Keratinocyte (primary cell): ENCODE measurements around the gene RAB27B. TPM values are rescaled to one million over a fixed set of nuclear protein-coding genes. Genes with fewer than 3 reads are reported as not detected.

Experiments used
- DNase-seq: peaks from one replicate; pipeline ENCODE4 v3.0.0-alpha.2; 2011; ENCODE audit warnings: low read depth, missing footprints, low spot score
- FAIRE-seq: peaks from 2 replicates; lab custom pipeline; 2011; peaks lifted over from hg19 to GRCh38; lab: Jason Lieb, UNC
- H2AFZ ChIP-seq: 2 replicates; pipeline ENCODE4 v1.6.0; 2012; ENCODE audit warnings: low read length, control low read depth, inconsistent platforms; ENCODE audit not compliant: control insufficient read depth
- H3K27ac ChIP-seq: 2 replicates; pipeline ENCODE4 v1.5.1; 2011; ENCODE audit warnings: low read length; ENCODE audit not compliant: control insufficient read depth, insufficient read depth
- H3K27me3 ChIP-seq: 3 replicates; pipeline ENCODE4 v1.6.0; 2011; ENCODE audit warnings: low read length; ENCODE audit not compliant: control insufficient read depth, insufficient read depth; ENCODE audit errors: extremely low read depth
- H3K36me3 ChIP-seq, 2 experiments: 2 replicates in 1 of 2; 3 replicates in 1 of 2; pipeline ENCODE4 v1.5.1; 2011; ENCODE audit warnings: low read length in 2 of 2, mild to moderate bottlenecking in 1 of 2; ENCODE audit not compliant: control insufficient read depth in 2 of 2, insufficient read depth in 2 of 2; ENCODE audit errors: extremely low read depth in 1 of 2
- H3K4me1 ChIP-seq: 3 replicates; pipeline ENCODE4 v1.5.1; 2011; ENCODE audit warnings: low read length; ENCODE audit not compliant: control insufficient read depth, insufficient read depth; ENCODE audit errors: extremely low read depth
- H3K4me2 ChIP-seq: 3 replicates; pipeline ENCODE4 v1.6.0; 2011; ENCODE audit warnings: low read depth, low read length; ENCODE audit not compliant: control insufficient read depth, insufficient read depth; ENCODE audit errors: extremely low read depth
- H3K4me3 ChIP-seq, 3 experiments: fragments of 200-600 bp in 1 of 3; sonication (generic) in 1 of 3; 2 replicates in 2 of 3; 3 replicates in 1 of 3; pipeline ENCODE4 v1.5.1; 2011 to 2016; ENCODE audit warnings: low read length in 3 of 3, mild to moderate bottlenecking in 3 of 3, control low read depth in 2 of 3, inconsistent platforms in 1 of 3, low read depth in 1 of 3, mixed read lengths in 1 of 3, mixed run types in 1 of 3, moderate library complexity in 1 of 3; ENCODE audit not compliant: control insufficient read depth in 2 of 3, insufficient read depth in 2 of 3; ENCODE audit errors: extremely low read depth in 1 of 3
- H3K79me2 ChIP-seq: 2 replicates; pipeline ENCODE4 v1.6.0; 2012; ENCODE audit warnings: low read length; ENCODE audit not compliant: control insufficient read depth, insufficient read depth
- H3K9ac ChIP-seq: 3 replicates; pipeline ENCODE4 v1.6.0; 2011; ENCODE audit warnings: low read length; ENCODE audit not compliant: control insufficient read depth, insufficient read depth; ENCODE audit errors: extremely low read depth
- H3K9me1 ChIP-seq: 3 replicates; pipeline ENCODE4 v1.6.0; 2011; ENCODE audit warnings: low read length; ENCODE audit not compliant: control insufficient read depth, insufficient read depth; ENCODE audit errors: extremely low read depth
- H3K9me3 ChIP-seq: 2 replicates; pipeline ENCODE4 v1.5.1; 2012; ENCODE audit warnings: low read depth, low read length; ENCODE audit not compliant: control insufficient read depth
- H4K20me1 ChIP-seq: 3 replicates; pipeline ENCODE4 v1.6.0; 2011; ENCODE audit warnings: low read length; ENCODE audit not compliant: control insufficient read depth, insufficient read depth; ENCODE audit errors: extremely low read depth
- CTCF ChIP-seq, 3 experiments: IDR thresholded peaks in 1 of 3; conservative IDR thresholded peaks in 1 of 3; optimal IDR thresholded peaks in 1 of 3; 2 replicates in 2 of 3; 3 replicates in 1 of 3; pipeline versions ENCODE3 to v1.5.1; 2011; ENCODE audit warnings: low read length in 3 of 3, mild to moderate bottlenecking in 3 of 3, moderate library complexity in 2 of 3, control low read depth in 1 of 3, inconsistent platforms in 1 of 3; ENCODE audit not compliant: insufficient read depth in 2 of 3; ENCODE audit errors: extremely low read depth in 1 of 3
- EZH2 ChIP-seq: IDR thresholded peaks from one replicate; pipeline ENCODE4 v1.6.1; 2012; ENCODE audit warnings: inconsistent platforms, mild to moderate bottlenecking, low read length, moderate library complexity
- dilution Hi-C: fragments of 300-500 bp; cut with MboI; formaldehyde crosslinking; loops from one replicate; pipeline ENCODE4 v1.7.0; 2020; ENCODE audit warnings: low sequenced_read_pairs; ENCODE audit not compliant: extremely low pct_ligation_motif_present
- polyA plus RNA-seq, 5 experiments: library from polyadenylated mRNA; depleted of rRNA in 3 of 5; stranded (reverse) in 3 of 5; stranded (forward) in 1 of 5; unstranded in 1 of 5; fragments of >200 nt; gene quantifications; 1 replicate in 1 of 5; 2 replicates in 3 of 5; 3 replicates in 1 of 5; pipeline versions ENCODE4 v1.2.1 to v1.2.3, GENCODE V29; 2011 to 2012; ENCODE audit warnings: missing spikeins in 2 of 5, low read depth in 1 of 5, low replicate concordance in 1 of 5

The RAB27B gene
- polyA plus RNA-seq, 1 donor (not counting 4 experiments of a cell fraction or from before 2014, with no cell fraction given): 4.2 TPM

GRCh38 chr18:54849683-54850082 is 21.4 kb downstream of the RAB27B start:
- no peak for FAIRE-seq
- H3K27ac ChIP-seq: no peak overlapping the region
- H3K9ac ChIP-seq: no peak overlapping the region
- no peak overlapping the region for H2AFZ ChIP-seq
- no peaks in the 10 kb centered on the region for H4K20me1 ChIP-seq
- no peak for TF ChIP-seq EZH2
- no peak for TF ChIP-seq CTCF (optimal IDR thresholded peaks at IDR 0.05 in 1 of 3, IDR thresholded peaks at IDR 0.05 in 1 of 3, conservative IDR thresholded peaks at IDR 0.05 in 1 of 3; ENCODE audit: extremely low read depth in 1 of 3, insufficient read depth in 2 of 3, low read length in 3 of 3)
- H3K4me2 ChIP-seq: no peak overlapping the region
- no peaks in the 10 kb centered on the region for H3K36me3 ChIP-seq
- H3K4me3 ChIP-seq: no peak overlapping the region
- no peak for DNase-seq
- dilution Hi-C loops: no loop called here
- peaks cover 3% of the 10 kb centered on the region for H3K4me1 ChIP-seq
- H3K27me3 ChIP-seq: no peaks in the 10 kb centered on the region
- no peaks in the 10 kb centered on the region for H3K79me2 ChIP-seq
- no peaks in the 10 kb centered on the region for H3K9me1 ChIP-seq
- no peaks in the 10 kb centered on the region for H3K9me3 ChIP-seq

GRCh38 chr18:54850598-54850997 is 22.3 kb downstream of the RAB27B start:
- no peaks in the 10 kb centered on the region for H4K20me1 ChIP-seq
- H3K4me2 ChIP-seq: no peak overlapping the region
- no peaks in the 10 kb centered on the region for H3K79me2 ChIP-seq
- no peak for DNase-seq
- H2AFZ ChIP-seq: no peak overlapping the region
- H3K27ac ChIP-seq: no peak overlapping the region
- H3K9ac ChIP-seq: no peak overlapping the region
- H3K9me3 ChIP-seq: no peaks in the 10 kb centered on the region
- dilution Hi-C loops: no loop called here
- no peak for TF ChIP-seq EZH2
- FAIRE-seq: no peak
- H3K4me3 ChIP-seq: no peak overlapping the region
- H3K9me1 ChIP-seq: no peaks in the 10 kb centered on the region
- peaks cover 3% of the 10 kb centered on the region for H3K4me1 ChIP-seq
- H3K27me3 ChIP-seq: no peaks in the 10 kb centered on the region
- H3K36me3 ChIP-seq: no peaks in the 10 kb centered on the region
